Measurements from ENCODE around the gene STXBP6.

DNA sequence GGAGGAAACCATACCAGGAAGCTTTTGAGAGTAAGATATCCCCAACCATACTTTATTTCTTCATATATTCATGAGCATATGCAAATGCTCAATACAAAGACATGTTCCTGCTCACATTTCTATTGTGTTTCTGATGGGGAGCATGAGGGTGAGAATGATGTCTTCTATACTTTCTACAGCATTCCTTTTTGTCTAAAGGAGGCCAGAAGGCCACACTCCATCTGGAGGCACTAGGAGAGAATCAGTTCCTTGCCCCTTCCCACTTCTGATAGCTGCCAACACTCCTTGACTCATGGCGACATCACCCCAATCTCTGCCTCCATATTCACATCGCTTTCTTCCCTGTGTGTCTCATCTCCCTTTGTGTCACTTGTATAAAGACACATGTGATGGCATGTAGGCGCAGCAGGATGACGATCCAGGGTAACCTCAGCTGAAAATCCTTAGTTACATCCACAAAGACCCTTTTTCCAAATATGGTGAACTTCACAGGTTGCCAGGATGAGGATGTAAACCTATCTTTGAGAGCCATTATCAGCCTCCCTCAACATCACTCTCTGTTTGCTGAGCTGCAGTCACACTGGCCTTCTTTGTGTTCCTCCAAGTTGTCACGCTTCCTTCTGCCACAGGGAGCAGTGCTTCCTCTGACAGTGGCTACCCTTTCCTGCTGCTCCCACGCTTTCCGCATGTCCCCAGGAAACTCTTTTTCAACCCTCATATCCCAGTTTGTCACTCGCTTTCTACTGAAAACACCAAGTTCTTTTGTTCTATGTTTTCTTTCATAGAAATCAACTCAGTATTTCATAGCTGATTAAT lies 96.9 kb downstream of the STXBP6 start:
- TF ChIP-seq ESRRA (IDR thresholded peaks at IDR 0.05; ENCODE audit: low read length): no peak
- TF ChIP-seq, protein P1, sequence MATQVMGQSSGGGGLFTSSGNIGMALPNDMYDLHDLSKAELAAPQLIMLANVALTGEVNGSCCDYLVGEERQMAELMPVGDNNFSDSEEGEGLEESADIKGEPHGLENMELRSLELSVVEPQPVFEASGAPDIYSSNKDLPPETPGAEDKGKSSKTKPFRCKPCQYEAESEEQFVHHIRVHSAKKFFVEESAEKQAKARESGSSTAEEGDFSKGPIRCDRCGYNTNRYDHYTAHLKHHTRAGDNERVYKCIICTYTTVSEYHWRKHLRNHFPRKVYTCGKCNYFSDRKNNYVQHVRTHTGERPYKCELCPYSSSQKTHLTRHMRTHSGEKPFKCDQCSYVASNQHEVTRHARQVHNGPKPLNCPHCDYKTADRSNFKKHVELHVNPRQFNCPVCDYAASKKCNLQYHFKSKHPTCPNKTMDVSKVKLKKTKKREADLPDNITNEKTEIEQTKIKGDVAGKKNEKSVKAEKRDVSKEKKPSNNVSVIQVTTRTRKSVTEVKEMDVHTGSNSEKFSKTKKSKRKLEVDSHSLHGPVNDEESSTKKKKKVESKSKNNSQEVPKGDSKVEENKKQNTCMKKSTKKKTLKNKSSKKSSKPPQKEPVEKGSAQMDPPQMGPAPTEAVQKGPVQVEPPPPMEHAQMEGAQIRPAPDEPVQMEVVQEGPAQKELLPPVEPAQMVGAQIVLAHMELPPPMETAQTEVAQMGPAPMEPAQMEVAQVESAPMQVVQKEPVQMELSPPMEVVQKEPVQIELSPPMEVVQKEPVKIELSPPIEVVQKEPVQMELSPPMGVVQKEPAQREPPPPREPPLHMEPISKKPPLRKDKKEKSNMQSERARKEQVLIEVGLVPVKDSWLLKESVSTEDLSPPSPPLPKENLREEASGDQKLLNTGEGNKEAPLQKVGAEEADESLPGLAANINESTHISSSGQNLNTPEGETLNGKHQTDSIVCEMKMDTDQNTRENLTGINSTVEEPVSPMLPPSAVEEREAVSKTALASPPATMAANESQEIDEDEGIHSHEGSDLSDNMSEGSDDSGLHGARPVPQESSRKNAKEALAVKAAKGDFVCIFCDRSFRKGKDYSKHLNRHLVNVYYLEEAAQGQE (IDR thresholded peaks at IDR 0.05; ENCODE audit: low read depth, low read length): no peak
- no peak for TF ChIP-seq RELA (IDR thresholded peaks at IDR 0.05; ENCODE audit: borderline replicate concordance, partially characterized antibody)
- TF ChIP-seq SMC3 (IDR thresholded peaks at IDR 0.05; ENCODE audit: borderline replicate concordance, low read length): no peak
